ENCODE measurements around the gene ELK3. TPM values are rescaled to one million over a fixed set of nuclear protein-coding genes. Genes with fewer than 3 reads are reported as not detected.
A peak's percentile ranks its signal among the peaks of the same experiment; 100 is the strongest.

The ELK3 gene
- total RNA-seq, 1 donor from 2014 or later = 41.2 TPM

GRCh38 chr12:96155181-96155580, 39.0 kb upstream of the ELK3 start:
- no peaks in the 10 kb centered on the region for H3K4me1 ChIP-seq
- intact Hi-C loops (cut with DNase I) = no loop called here
- H3K4me3 ChIP-seq = no peak overlapping the region
- ATAC-seq = no peak
- H3K27ac ChIP-seq = no peak overlapping the region
- H3K27me3 ChIP-seq = no peaks in the 10 kb centered on the region
- TF ChIP-seq CTCF (IDR thresholded peaks at IDR 0.05) = no peak
- DNase-seq = no peak
- H3K36me3 ChIP-seq = no peaks in the 10 kb centered on the region
- no peaks in the 10 kb centered on the region for H3K9me3 ChIP-seq

GRCh38 chr12:96155781-96156180, 38.4 kb upstream of the ELK3 start:
- intact Hi-C loops (cut with DNase I) = no loop called here
- H3K4me3 ChIP-seq = no peak overlapping the region
- H3K36me3 ChIP-seq = no peaks in the 10 kb centered on the region
- H3K27ac ChIP-seq = no peak overlapping the region
- no peaks in the 10 kb centered on the region for H3K27me3 ChIP-seq
- H3K4me1 ChIP-seq = no peaks in the 10 kb centered on the region
- ATAC-seq (no peak), DNase-seq (no peak)
- no peaks in the 10 kb centered on the region for H3K9me3 ChIP-seq
- TF ChIP-seq CTCF (IDR thresholded peaks at IDR 0.05) = no peak

- no peaks in the 10 kb centered on the region for H3K27me3 ChIP-seq
- H3K36me3 ChIP-seq = no peaks in the 10 kb centered on the region
- no peak for ATAC-seq
- no peaks in the 10 kb centered on the region for H3K9me3 ChIP-seq
- no peak overlapping the region for H3K27ac ChIP-seq
- H3K4me3 ChIP-seq = no peak overlapping the region
- no peak for TF ChIP-seq CTCF (IDR thresholded peaks at IDR 0.05)
- intact Hi-C loops (cut with DNase I) = no loop called here
- no peak for DNase-seq
- H3K4me1 ChIP-seq = no peaks in the 10 kb centered on the region
Observed at GRCh38 chr12:96156211-96156610, 38.0 kb upstream of the ELK3 start.

- no peak overlapping the region for H3K4me3 ChIP-seq
- no peak for TF ChIP-seq CTCF (IDR thresholded peaks at IDR 0.05)
- no peaks in the 10 kb centered on the region for H3K27me3 ChIP-seq
- DNase-seq (no peak), ATAC-seq (no peak)
- H3K27ac ChIP-seq = no peak overlapping the region
- H3K9me3 ChIP-seq = no peaks in the 10 kb centered on the region
- no peaks in the 10 kb centered on the region for H3K36me3 ChIP-seq
- no peaks in the 10 kb centered on the region for H3K4me1 ChIP-seq
- intact Hi-C loops (cut with DNase I) = no loop called here
Observed at GRCh38 chr12:96157427-96157826, 36.7 kb upstream of the ELK3 start.

- Histone ChIP-seq H3K4me1 (no peaks in the 10 kb centered on the region), H3K36me3 (no peaks in the 10 kb centered on the region), H3K27ac (peak overlapping the region; percentile 78), H3K27me3 (no peaks in the 10 kb centered on the region), H3K4me3 (no peak overlapping the region), H3K9me3 (no peaks in the 10 kb centered on the region)
- no peak for DNase-seq
- TF ChIP-seq CTCF (IDR thresholded peaks at IDR 0.05) = no peak
- peak; percentile 54 for ATAC-seq
- intact Hi-C loops (cut with DNase I) = no loop called here
Observed at GRCh38 chr12:96164951-96165811, 29.0 kb upstream of the ELK3 start.
